OCI-LY3 (cell line): ENCODE data around the gene MCHR2.

Experiments
- CTCF ChIP-seq: fragments of 200-600, 300-600 bp; sonication (generic); IDR thresholded peaks from 2 replicates; pipeline ENCODE4 v1.5.1; 2014; ENCODE audit warnings: antibody characterized with exemption, low read length, low read depth
- EZH2phosphoT487 ChIP-seq: fragments of 200-600 bp; shearing (Covaris generic); IDR thresholded peaks from 2 replicates; pipeline ENCODE4 v1.6.1; 2018; ENCODE audit warnings: antibody characterized with exemption, mixed run types, low read depth

- TF ChIP-seq CTCF (no peak), EZH2phosphoT487 (no peak)
Measured at GRCh38 chr6:99873084-99873483, 120.9 kb downstream of the MCHR2 start.
